Measurements from ENCODE around the gene ASTN2.
A peak's percentile ranks its signal among the peaks of the same experiment; 100 is the strongest.

The ASTN2 gene

GRCh38 chr9:116736399-116737151 is 678.3 kb downstream of the ASTN2 start:
- DNase-seq (ENCODE audit: low spot score): no peak

- no peak for DNase-seq (ENCODE audit: low spot score)
These were observed 681.7 kb downstream of the ASTN2 start for GRCh38 chr9:116733010-116733641.

DNA sequence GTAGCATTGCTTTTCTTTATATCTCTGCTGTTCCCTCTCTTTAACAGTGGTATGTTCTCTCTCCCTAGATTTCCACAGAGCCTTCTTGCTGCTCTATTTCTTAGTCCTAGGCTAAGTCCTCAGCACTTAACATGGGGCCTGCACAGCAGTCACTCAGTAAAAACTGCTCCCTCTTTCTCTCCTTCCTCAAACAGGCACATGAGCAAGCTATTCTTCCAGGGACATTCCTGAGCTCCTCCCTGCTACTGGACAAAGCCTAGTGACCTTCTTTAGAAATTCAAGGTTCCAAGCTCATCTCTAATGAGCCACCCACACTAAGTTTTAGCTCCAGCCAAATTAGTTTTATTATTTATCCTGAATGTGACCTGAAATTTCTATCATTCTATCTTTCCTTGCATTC is 688.3 kb downstream of the ASTN2 start:
- no peak for DNase-seq (ENCODE audit: low spot score)

DNA sequence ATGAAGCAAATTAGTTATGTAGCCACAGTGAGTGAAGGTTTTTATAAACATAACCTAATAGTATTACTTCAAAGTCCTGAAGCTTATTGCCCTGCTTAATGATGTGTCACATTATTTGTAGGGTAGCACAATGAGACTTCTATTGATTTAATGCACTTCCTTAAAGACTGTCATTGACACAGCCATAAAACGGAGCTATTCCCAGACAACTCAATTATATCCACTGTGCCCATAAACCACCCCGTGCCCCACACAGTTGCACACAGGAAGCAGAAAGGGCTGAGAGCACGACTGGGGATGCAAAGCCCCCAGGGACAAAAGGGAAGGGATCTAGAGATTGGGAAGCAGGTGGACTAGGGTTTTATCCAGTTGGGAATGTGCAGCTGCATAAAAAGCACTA is 690.7 kb downstream of the ASTN2 start:
- DNase-seq (ENCODE audit: low spot score): no peak

DNA sequence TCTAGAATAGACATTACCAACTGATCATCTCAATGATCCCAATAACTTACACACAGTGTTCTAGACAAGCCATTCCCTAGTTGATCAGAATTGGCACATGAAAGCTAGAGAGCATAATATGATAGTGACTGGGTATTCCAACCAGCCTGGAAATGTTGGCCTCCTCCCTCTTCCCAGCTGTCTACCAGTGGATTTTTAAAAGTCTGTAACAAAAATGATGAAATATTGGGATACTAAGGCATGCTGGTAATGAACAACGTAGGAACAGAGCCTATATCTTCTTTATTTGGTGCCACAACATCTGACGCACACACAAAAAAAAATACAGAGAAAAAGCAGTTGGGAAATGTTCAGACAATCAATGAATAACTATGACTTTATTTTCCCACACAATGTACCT is 692.9 kb downstream of the ASTN2 start:
- DNase-seq (ENCODE audit: low spot score): peak; percentile 23

GRCh38 chr9:116721411-116721810 is 693.4 kb downstream of the ASTN2 start:
- no peak for DNase-seq (ENCODE audit: low spot score)

DNA sequence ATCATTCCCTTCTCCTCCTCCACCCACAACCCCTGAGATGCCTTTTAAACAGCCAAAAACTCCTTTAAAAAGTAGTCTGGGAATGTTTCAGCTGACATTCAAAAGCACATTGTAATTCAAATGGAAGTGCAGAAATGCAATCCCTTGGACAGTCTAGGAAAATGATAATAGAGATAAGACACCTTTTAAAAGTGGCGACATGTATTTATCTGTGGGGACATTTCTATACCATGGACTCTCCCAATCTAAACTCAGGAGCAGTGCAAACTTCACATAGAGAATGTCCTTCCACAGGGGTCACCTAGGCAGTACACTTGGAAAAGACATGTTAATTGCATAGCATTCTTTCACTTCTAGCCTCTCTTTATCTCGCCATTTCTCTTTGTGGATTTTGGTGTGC is 694.7 kb downstream of the ASTN2 start:
- no peak for DNase-seq (ENCODE audit: low spot score)

- DNase-seq (ENCODE audit: low spot score): no peak
These were observed 696.7 kb downstream of the ASTN2 start for GRCh38 chr9:116718111-116718510.

- no peak for DNase-seq (ENCODE audit: low spot score)
These were observed 697.7 kb downstream of the ASTN2 start for GRCh38 chr9:116717150-116717549.

- DNase-seq (ENCODE audit: low spot score): no peak
These were observed 698.4 kb downstream of the ASTN2 start for GRCh38 chr9:116716438-116716837.

DNA sequence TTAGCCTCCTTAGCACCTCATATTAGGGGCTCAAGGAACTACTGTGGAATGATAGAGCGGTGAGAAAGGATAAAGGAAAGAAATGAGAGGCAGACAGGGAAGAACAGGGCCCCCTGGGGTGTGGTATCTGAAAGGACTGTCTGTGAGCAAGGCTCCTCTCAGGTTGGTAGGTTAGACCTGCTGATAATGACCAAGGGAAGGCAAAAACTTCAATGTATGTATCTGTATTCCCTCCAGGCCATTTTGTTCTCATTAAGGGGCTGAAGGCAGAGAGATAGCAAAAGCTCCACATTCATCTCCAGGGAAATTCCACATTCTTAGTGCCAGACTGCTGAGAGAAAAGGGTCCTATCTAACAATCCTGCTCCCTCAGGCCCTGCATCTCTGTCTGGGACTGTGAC is 699.1 kb downstream of the ASTN2 start:
- no peak for DNase-seq (ENCODE audit: low spot score)

DNA sequence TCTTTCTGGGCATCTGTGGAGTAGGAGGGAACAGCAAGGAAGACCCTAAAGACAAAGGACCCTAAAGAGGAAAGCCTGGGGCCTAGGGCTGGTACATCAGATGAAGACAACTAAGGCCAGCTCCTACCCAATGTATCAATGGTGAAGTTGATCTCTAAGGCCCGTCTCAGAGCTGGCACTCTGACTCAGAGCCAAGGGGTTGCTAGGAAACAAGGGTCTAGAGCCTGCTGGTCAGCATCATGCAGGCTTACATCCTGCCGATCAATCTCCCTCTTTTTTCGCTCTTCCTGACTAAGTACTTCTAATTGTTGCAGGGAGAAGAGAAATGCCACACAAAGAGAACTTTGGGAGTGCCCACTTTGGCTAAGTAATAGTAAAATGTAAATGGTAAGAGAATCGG is 701.6 kb downstream of the ASTN2 start:
- DNase-seq (ENCODE audit: low spot score): no peak

DNA sequence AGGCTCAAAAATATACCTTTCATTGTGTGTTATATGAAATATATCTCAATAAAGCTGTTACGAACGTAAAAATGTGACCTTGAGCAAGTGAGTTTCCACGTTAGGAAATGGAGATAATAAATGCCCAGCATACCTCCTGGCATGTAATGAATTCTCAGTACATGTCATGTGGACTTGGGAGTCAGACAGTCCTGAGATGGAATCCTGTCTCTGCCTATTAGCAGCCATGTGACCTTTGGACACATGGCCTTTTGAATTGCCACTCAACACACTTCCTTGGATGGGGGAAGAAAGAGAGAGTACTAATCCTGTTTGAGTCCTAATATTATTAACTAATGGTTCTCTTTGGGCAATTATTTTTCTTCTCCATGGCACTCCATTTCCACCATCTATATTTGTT is 702.1 kb downstream of the ASTN2 start:
- no peak for DNase-seq (ENCODE audit: low spot score)

DNA sequence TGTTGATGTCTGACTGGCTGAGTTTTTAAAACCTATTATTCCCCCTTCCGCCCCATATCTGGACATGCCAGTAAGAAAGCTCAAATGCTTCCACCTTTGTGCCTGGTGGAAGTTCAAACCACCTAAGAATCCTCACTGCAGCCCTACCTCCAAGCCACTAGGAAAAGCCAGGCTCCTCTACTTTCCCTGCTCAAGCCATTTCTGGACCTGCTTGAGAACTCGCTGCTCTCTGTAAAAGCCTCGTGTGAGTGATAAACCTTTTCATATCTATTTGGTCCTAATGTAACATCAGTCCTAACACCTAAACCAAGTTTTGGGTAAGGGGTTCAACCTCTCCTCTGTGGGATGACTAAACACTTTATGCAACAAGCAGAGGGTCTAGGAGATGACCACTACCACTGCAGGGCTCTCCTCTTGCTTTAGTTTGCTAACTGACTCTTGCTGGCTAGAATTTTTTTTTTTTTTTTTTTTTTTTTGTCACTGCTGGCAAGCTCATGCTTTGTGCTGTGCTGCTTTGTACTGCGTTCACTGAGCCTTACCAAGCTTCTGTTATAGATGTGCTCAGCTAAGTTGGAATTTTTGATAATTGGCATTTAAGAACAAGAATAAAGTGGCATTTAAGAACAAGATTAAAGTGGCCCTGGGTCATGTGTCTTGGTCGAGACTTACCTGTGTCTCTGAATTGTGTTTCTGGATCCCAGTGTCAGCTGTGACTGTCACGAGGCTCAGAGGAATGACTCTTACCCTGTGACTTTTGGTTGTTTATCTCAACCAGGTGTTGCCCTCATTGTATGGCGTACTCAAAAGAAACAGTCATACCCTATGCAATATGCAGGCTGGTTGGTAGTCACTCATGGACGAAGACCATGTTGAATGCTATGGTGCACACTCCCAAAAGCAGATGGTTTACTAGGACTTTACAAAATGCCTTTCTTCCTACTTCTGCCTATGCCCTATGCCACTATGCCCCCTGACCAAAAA is 708.3 kb downstream of the ASTN2 start:
- no peak for DNase-seq (ENCODE audit: low spot score)

- no peak for DNase-seq (ENCODE audit: low spot score)
These were observed 709.3 kb downstream of the ASTN2 start for GRCh38 chr9:116705531-116705930.

DNA sequence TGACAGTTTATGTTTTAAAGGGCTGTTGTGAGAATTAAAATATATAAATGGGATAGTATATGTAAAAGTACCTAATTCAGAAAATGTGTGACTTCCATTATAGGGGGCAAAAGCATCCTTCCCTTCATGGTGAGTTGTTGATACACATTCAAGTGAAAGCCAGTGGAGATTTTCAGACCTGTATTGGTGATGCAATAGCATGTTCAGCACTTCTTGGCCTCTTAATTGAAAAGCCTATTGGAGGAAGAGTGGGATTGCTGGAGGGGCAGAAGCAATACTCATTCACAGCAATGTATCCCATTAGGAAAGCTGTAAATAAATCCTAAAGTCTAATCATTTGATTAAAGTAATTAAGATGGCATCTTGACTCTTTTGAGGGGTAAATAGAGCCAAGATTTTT is 710.4 kb downstream of the ASTN2 start:
- DNase-seq (ENCODE audit: low spot score): no peak

DNA sequence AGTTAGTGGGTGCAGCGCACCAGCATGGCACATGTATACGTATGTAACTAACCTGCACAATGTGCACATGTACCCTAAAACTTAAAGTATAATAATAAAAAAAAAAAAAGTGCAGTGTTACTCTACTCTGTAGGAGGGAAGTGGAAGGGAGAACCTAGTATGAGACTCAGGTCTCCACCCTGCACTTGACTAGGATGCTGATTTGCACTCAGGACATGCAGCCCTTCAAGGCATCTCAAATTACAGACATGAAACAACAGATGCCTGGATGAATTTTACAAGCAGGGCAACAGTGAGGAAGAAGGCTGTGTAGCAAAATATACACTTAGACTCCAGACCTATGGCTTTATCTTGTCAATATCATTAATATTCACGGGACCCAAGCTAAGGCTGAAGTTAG is 711.2 kb downstream of the ASTN2 start:
- no peak for DNase-seq (ENCODE audit: low spot score)

- no peak for DNase-seq (ENCODE audit: low spot score)
These were observed 712.8 kb downstream of the ASTN2 start for GRCh38 chr9:116701940-116702642.

GRCh38 chr9:116700882-116701865 is 713.7 kb downstream of the ASTN2 start:
- DNase-seq (ENCODE audit: low spot score): no peak

- DNase-seq (ENCODE audit: low spot score): no peak
These were observed 714.6 kb downstream of the ASTN2 start for GRCh38 chr9:116700279-116700678.

DNA sequence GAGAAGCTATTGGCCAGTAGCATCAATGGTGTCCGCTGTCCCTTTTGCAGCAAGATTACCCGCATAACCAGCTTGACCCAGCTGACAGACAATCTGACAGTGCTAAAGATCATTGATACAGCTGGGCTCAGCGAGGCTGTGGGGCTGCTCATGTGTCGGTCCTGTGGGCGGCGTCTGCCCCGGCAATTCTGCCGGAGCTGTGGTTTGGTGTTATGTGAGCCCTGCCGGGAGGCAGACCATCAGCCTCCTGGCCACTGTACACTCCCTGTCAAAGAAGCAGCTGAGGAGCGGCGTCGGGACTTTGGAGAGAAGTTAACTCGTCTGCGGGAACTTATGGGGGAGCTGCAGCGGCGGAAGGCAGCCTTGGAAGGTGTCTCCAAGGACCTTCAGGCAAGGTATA is 717.0 kb downstream of the ASTN2 start:
- DNase-seq (ENCODE audit: low spot score): no peak
